K562 (cell line): Measurements from ENCODE around the gene CAMK2D.

Experiments used
- EZH2 ChIP-seq: IDR thresholded peaks from 2 replicates; pipeline ENCODE4 v1.6.1; 2012; ENCODE audit warnings: low read depth, mild to moderate bottlenecking, inconsistent platforms, low read length, borderline replicate concordance
- HCFC1 ChIP-seq: IDR thresholded peaks from 2 replicates; pipeline ENCODE4 v1.6.1; 2012; ENCODE audit warnings: low read depth, low read length, improper control_type of control experiment
- NFYB ChIP-seq: IDR thresholded peaks from 2 replicates; pipeline ENCODE4 v1.6.1; 2011; ENCODE audit warnings: mild to moderate bottlenecking, moderate library complexity; ENCODE audit not compliant: insufficient read length; ENCODE audit errors: extremely low read depth
- PHTF2 ChIP-seq: fragments of 250-450 bp; sonication (Bioruptor Pico); IDR thresholded peaks from 2 replicates; pipeline ENCODE4 v1.5.0; 2021; ENCODE audit warnings: mild to moderate bottlenecking
- POLR2A ChIP-seq: fragments of 450-650 bp; conservative IDR thresholded peaks from 2 replicates; pipeline ENCODE4 v1.6.1; 2016
- POLR2AphosphoS2 ChIP-seq: IDR thresholded peaks from 2 replicates; pipeline ENCODE4 v1.6.1; 2012; ENCODE audit warnings: low read length, improper control_type of control experiment
- PTRF ChIP-seq: fragments of 450-650 bp; IDR thresholded peaks from 2 replicates; pipeline ENCODE4 v1.6.1; 2016; ENCODE audit warnings: mild to moderate bottlenecking, missing genetic modification characterization, missing compliant biosample characterization
- SMAD4 ChIP-seq: fragments of 250-450 bp; sonication (Bioruptor Pico); conservative IDR thresholded peaks from 2 replicates; pipeline ENCODE4 v1.8.0; 2021; ENCODE audit warnings: inconsistent platforms, mild to moderate bottlenecking, moderate library complexity
- U2AF2 ChIP-seq: fragments of 200-400 bp; formaldehyde crosslinking; optimal IDR thresholded peaks from 2 replicates; pipeline ENCODE3; 2017; ENCODE audit warnings: low read depth, mild to moderate bottlenecking, low read length
- ZNF766 ChIP-seq: fragments of 200-800 bp; sonication (Bioruptor generic); conservative IDR thresholded peaks from 2 replicates; pipeline ENCODE4 v1.6.1; 2016; ENCODE audit warnings: missing genetic modification characterization, missing compliant biosample characterization

GRCh38 chr4:113643505-113643904 is 118.0 kb downstream of the CAMK2D start:
- no peak for TF ChIP-seq PHTF2
- no peak for TF ChIP-seq PTRF (tag)
- TF ChIP-seq SMAD4 (CRISPR knock-in tag), result no peak
- no peak for TF ChIP-seq U2AF2
- TF ChIP-seq POLR2AphosphoS2, result no peak
- TF ChIP-seq HCFC1, result no peak
- TF ChIP-seq POLR2A, result no peak
- no peak for TF ChIP-seq NFYB
- no peak for TF ChIP-seq ZNF766 (CRISPR knock-in tag)
- no peak for TF ChIP-seq EZH2
